Tongue (tissue), 2 donors: ENCODE results near the gene RUNX2. TPM values are rescaled to one million over a fixed set of nuclear protein-coding genes. Genes with fewer than 3 reads are reported as not detected.

Source experiments
- DNase-seq: peaks from one replicate; pipeline ENCODE4 v3.0.0-alpha.2; 2015
- total RNA-seq: library from RNA; depleted of rRNA; stranded (reverse); fragments of >200 nt; gene quantifications from one replicate; pipeline ENCODE4 v1.2.3, GENCODE V29; 2014

Gene RUNX2
- total RNA-seq, 1 donor from 2014 or later: 1.7 TPM

- DNase-seq: no peak
These were observed 23.5 kb downstream of the RUNX2 start for GRCh38 chr6:45351667-45352066.

GRCh38 chr6:45353654-45354053 lies 25.5 kb downstream of the RUNX2 start:
- DNase-seq: no peak

GRCh38 chr6:45364466-45364865 lies 36.3 kb downstream of the RUNX2 start:
- DNase-seq: no peak

- DNase-seq: no peak
These were observed 36.9 kb downstream of the RUNX2 start for GRCh38 chr6:45365036-45365435.

GRCh38 chr6:45366534-45366933 lies 38.4 kb downstream of the RUNX2 start:
- no peak for DNase-seq

- no peak for DNase-seq
These were observed 39.9 kb downstream of the RUNX2 start for GRCh38 chr6:45367999-45368398.

GRCh38 chr6:45369870-45370269 lies 41.7 kb downstream of the RUNX2 start:
- DNase-seq: no peak

GRCh38 chr6:45371924-45372573 lies 43.9 kb downstream of the RUNX2 start:
- DNase-seq: no peak

- no peak for DNase-seq
These were observed 47.3 kb downstream of the RUNX2 start for GRCh38 chr6:45375449-45375848.

GRCh38 chr6:45376310-45377042 lies 48.3 kb downstream of the RUNX2 start:
- DNase-seq: peak; percentile 11

- DNase-seq: no peak
These were observed 49.0 kb downstream of the RUNX2 start for GRCh38 chr6:45377043-45377553.

GRCh38 chr6:45377554-45378333 lies 49.6 kb downstream of the RUNX2 start, which contains the start of gene SUPT3H:
Gene SUPT3H (minus strand): TSS chr6:45377934.
- DNase-seq: peak; percentile 98

- DNase-seq: no peak
These were observed 50.3 kb downstream of the RUNX2 start for GRCh38 chr6:45378334-45378926.

- DNase-seq: no peak
These were observed 54.3 kb downstream of the RUNX2 start for GRCh38 chr6:45382391-45382790.

GRCh38 chr6:45386501-45386900 lies 58.4 kb downstream of the RUNX2 start:
- no peak for DNase-seq

GRCh38 chr6:45387236-45387635 lies 59.1 kb downstream of the RUNX2 start:
- DNase-seq: no peak

- DNase-seq: no peak
These were observed 60.2 kb downstream of the RUNX2 start for GRCh38 chr6:45388328-45388727.

GRCh38 chr6:45394586-45395095 lies 66.5 kb downstream of the RUNX2 start:
- DNase-seq: no peak

- DNase-seq: no peak
These were observed 70.1 kb downstream of the RUNX2 start for GRCh38 chr6:45398075-45398813.

GRCh38 chr6:45400021-45400420 lies 71.9 kb downstream of the RUNX2 start:
- DNase-seq: no peak

- DNase-seq: no peak
These were observed 83.8 kb downstream of the RUNX2 start for GRCh38 chr6:45411959-45412358.

- no peak for DNase-seq
These were observed 87.2 kb downstream of the RUNX2 start for GRCh38 chr6:45415315-45415714.
